Vagina (tissue), 2 donors: ENCODE measurements around the gene DNAJC13.

Experiments used
- CTCF ChIP-seq, 3 experiments: fragments of 450-650 bp in 2 of 3; fragments of 200-600 bp in 1 of 3; sonication (generic) in 1 of 3; IDR thresholded peaks; one replicate each; pipeline ENCODE4 v1.5.1; 2017 to 2019; ENCODE audit warnings: antibody characterized with exemption in 3 of 3, mild to moderate bottlenecking in 2 of 3, moderate library complexity in 2 of 3
- POLR2A ChIP-seq, 2 donors: fragments of 450-650 bp; IDR thresholded peaks; one replicate each; pipeline ENCODE4 v1.6.1; 2017; ENCODE audit warnings: antibody characterized with exemption in 2 of 2, mild to moderate bottlenecking in 2 of 2, moderate library complexity in 2 of 2

- TF ChIP-seq CTCF (IDR thresholded peaks at IDR 0.05): no peak
- TF ChIP-seq POLR2A (IDR thresholded peaks at IDR 0.05): no peak
These were observed 120.0 kb downstream of the DNAJC13 start for GRCh38 chr3:132537297-132537696.
